Stimulated activated CD4-positive, alpha-beta T cell treated with anti-CD3 and anti-CD28 coated beads, Interleukin-15, amount 100 ng/mL, for 24 hours (primary cell): ENCODE results near the gene ABLIM2.

Experiments used
- DNase-seq: peaks from one replicate; pipeline ENCODE4 v3.0.0-alpha.2; 2020

The ABLIM2 gene

DNA sequence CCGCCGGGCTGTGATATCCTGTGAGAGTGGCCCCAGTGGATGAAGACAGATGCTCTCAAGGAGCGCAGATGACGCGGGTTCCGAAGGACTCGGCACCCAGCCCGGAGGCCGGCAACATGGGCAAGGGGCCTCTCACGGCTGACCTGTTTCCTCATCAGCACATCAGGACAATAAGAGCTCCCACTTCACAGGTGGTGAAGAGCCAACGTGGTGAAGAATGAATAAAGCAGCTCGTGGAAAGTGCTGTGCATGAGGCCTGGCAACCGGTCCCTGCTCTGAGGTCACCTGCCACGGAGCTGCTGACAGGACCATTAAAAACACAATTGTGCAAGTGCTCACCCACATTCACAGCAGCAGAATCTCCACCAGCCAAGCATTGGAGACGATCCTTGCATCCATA lies 22.9 kb downstream of the ABLIM2 start:
- no peak for DNase-seq

DNA sequence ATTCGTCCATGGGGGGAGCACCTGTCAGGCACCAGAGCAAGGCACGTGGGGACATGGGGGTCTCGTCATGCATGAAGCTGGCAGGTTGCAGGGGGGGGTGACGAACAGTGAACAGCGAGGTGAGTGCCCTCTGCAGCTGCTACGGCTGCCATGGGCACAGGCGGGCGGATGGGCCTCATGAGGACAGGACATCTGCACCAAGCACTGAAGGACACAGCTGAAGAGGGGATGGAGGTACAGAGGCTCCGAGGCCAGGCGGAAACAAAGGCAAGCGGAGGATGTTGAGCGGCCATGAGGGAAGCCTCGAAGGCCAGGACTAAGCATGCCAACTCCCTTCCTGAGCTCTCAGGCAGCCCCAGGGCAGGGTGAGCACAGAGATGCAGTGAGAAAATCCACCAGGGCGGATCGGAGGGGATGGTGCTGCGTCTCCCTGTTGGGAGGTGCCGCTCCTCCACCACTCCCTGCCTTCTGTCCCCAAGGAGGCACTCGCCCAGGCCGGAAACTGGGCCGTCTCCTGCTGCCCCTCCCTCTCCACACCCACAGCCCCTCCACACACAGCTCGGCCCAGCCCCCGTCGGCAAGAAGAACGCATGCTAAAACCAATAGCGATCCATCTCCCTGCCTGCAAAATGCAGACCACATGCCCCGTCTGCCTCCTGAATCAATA lies 24.6 kb downstream of the ABLIM2 start:
- no peak for DNase-seq

DNA sequence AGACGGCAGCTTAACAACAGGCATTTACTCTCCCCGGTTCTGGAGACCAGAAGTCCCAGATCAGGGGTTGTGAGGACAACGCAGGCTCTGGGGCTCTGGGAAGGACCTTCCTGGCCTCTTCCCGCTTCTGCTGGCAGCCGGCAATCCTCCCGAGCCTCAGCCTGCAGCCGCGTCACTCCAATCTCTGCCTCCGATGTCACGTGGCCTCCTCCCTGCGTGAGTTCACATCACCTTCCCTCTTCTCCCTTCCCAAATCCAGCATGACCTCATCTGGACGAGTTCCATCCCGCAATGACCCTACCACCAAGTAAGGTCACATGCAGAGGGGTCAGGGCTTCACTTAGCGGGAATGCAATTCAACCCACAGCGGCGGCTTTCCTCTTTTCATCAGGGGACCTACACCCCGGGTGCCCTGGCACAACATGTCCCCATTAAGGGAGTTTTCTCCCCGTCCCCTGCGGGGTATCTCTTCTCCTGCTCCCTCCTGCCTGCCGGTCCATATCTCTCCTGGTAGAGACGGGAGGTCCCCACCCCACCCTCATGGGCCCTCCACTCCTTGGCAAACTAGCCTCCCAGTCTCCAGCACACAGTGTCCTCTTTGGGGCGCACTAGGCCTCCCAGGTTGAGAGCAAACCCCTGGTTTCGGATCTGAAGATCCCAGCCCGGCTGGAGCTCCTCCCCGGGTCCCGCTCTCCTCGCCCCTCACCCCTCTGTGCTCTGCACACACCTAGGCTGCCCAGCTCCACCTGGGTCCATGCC lies 25.5 kb downstream of the ABLIM2 start:
- DNase-seq, result no peak

DNA sequence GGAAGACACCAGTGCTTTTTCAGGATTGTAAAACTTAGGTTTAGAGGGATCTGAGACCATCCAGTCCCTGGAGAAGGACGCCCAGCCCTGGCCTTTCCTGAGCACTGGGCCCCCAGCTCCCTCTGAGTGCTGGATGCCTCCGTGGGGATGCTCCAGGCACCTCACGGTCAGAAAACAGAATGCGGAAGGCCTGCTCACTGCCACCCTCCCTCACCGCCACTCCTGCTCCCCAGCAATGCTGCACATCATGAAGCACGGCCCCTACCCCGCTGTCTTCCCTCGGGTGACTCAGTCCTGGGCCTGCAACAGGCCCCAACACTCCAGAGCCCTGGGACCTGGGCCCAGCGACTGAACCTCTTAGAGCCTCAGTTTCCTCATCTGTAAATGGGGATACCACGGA lies 26.2 kb downstream of the ABLIM2 start:
- no peak for DNase-seq

DNA sequence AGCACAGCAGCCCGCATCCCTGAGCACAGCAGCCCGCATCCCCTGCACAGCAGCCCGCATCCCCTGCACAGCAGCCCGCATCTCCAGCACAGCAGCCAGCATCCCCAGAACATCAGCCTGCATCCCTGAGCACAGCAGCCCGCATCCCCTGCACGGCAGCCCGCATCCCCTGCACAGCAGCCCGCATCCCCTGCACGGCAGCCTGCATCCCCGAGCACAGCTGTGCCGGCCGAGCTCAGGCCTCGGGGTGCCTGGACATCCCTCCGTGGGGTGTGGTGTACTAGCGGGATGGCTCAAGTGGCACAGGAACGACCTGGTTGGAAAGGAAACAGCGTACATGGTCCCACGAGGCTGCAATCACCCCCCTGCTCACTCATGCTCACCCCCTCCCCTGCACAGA lies 26.8 kb downstream of the ABLIM2 start:
- DNase-seq, result no peak

DNA sequence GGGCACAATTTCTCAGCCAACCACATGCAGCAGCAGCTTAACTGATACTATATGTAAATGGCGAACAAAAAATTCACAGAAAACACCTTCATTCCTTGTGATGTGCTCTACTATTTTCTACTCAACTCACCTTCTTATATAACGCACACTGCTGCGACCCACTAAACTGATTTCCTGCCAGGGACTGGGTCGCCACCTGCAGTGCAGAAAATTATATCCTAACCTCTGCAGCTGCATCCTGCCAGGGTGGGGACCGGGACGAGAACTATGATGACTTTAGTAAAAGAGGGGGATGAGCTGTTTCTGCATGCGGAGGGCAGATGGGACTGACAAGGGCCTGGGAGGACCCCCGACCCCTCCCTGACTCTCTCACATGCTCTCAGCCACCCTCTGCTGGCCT lies 27.4 kb downstream of the ABLIM2 start:
- no peak for DNase-seq

DNA sequence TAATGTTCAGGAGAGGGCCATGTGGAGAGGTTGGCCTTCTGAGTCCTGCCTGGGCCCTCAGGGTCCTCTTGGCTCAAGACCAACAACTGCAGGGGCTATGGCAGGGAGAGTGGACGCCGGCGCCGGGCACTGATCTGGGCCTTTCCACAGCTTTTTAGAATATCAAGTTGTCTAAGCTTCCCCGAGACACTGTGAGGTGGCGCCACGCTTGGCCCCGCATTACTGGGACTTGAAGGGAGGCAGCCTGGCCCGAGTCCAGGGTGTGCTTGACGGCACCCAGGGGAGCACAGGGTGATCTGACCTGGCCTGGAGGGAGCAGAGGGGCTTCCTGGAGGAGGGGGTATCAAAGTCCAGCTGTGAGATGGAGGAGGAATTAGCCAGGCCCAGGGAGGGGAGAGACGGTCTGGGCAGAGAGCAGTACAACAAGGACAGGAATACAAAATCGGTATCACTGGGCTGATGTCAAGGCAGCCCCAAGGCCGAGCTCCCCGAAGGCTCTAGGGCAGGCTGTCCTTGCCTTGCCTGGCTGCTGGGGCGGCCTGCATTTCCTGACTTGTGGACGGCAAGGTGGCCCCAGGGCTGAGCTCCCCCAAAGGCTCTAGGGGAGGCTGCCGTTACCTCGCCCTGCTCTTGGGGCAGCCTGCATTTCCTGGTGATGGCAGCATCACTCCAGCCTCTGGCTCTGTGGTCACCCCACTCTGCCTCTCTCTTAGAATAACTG lies 28.1 kb downstream of the ABLIM2 start:
- no peak for DNase-seq

DNA sequence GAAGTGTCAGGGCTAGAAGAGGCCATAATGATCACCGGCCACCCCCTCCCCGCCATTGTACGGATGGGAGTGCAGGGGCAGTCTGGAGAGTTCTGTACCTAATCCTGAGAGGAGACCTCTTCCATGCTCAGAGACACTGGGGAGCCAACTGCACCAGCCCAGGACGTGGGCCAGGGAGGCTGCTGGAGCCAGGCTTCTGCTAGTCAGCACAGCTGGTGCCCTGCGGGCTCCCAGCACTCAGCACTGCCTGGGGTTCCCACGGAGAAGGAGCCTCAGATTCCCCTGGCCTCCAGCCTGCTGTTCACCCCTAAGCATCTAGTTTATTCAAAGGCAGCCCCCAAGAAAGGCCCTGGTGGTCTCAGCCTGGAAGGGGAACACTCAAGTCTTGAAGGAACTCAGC lies 28.8 kb downstream of the ABLIM2 start:
- DNase-seq, result no peak

DNA sequence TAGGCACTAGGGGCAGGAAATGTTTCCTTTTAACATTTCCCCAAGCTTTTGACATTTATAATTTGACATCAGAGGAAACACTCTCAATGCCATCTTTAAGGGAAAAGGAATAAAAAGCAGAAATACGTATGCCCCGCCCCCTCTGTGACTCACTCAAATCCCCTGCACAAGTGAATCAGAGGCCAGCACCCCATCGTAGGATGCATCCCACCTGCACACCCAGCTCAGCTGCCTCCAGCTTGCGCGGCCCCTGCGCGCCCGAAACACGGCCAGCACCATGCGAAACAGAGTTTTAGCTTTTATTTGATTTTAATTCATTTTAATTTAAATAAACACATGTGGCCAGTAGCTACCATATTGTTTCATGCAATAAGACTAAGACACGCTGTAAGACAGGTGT lies 29.5 kb downstream of the ABLIM2 start:
- DNase-seq, result no peak

DNA sequence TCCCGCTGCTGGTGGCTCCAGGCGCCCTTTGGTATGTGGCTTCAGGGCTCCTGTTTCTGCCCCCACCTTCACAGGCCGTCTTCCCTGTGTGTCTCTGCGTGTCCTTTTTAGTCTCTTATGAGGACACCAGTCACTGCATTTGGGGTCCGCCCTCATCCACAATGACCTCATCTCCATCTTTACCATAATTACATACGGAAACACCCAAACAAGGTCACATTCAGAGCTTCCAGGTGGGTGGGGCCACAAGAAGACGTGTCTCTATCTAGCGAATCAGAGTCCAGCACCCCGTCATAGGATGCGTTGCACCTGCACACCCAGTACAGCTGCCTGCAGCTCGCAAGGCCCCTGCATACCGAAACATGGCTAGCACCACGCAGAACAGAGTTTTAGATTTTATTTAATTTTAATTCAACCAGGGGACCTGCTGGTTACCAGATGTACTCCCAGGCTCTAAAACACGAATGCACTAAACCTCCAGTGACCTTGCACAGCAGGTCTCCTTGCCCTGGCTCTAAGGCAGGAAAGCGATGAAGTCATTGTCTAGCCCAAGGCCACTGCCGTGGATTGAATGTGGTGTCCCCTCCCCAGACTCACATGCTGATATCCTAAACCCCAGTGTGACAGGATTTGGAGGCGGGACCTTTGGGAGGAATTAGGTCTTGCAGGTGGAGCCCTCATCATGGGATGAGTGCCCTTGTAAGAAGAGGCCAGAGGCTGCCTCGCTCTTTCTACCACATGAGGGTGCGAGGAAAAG lies 30.3 kb downstream of the ABLIM2 start:
- no peak for DNase-seq

DNA sequence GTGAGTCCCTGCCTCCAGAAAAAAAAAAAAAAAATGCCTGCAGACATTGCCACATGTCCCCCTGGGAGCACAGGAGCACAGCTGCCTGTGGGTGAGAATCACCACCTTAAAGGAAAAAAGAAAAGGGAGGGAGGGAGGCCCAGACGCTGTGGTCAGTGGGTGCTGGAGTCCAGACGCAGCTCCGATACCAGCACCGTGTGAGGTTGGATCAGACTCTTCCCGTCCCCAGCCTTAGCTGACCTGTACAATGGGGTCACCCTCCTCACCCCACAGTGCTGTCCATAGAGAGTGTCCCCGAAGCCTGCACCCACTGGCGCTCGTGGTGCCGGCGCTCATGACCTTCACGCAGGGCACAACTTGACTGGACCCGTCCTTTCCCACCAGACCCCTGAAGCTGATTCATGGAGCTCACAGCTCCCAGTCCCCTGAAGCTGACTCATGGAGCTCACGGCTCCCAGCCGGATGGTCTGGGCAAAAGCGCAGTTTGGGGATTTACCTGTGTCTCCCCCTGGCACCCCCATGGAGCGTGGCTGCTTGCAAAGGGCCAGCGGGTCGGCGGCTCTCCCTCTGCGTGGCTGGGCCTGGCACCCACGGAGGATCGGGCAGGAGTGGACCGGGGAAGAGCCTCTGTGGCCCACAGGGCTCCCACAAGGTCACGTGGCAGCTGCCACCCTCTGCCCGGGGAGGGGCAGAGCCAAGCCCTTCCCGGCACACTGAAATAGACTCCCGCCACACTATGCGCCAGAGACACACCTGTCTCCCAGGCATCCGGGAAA lies 31.4 kb downstream of the ABLIM2 start:
- DNase-seq, result no peak

DNA sequence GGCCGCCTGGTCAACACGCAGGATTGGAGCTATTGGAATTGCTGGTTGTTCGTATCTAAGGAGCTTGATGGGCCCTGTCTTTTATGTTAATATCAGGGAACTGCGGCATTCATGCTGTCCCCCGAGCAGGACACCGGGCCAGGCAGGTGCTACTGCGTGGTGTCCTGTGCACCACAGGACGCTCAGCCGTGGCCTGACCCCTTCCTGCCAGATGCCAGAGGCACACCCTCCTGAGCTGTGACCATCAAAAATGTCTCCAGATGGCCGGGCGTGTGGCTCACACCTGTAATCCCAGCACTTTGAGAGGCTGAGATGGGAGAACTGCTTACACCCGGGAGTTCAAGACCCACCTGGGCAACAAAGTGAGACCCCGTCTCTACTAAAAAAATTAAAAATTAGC lies 32.1 kb downstream of the ABLIM2 start:
- no peak for DNase-seq

DNA sequence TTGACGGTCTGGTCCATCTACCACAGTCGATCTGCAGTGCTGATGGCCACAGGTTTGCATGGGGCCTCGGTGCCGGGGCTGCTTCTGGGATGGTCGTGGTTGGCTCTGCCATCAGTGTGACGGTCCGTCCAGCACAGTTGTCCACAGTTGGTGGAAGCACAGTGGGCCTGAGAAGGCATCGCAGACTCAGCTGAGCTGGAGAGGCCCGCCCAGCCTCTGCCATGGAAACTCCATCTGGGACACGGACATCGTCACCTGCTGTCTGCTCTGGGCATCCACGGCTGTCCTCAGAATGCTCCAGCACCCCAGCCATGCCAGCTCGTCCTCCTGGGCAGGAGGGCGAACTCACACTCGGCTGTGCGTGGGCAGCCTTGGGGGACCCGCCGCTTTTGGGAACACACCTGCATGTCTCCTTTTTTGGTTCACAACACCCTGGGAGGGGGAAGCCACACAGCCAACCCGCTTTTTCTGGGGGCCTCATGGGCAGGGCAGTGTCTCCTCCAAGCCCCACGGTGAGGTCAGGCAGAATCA lies 33.0 kb downstream of the ABLIM2 start:
- DNase-seq, result no peak

DNA sequence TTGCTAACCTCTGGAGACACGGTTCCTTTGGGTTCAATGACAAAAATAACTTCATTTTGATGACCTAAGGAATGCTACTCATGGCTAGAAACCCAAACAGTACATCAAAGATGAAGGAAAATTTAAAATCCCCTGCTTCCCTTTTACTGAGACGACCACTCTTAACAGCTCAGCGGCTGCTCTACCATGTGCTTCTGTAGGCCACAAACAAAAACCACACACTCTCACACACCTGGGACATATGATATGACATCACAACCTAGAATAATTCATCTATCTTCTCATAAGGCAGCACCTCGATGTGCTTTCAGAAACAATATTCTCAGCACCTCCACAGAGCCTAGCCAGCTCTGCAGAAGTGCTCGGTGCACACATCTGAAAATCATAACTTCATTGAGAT lies 34.7 kb downstream of the ABLIM2 start:
- no peak for DNase-seq

DNA sequence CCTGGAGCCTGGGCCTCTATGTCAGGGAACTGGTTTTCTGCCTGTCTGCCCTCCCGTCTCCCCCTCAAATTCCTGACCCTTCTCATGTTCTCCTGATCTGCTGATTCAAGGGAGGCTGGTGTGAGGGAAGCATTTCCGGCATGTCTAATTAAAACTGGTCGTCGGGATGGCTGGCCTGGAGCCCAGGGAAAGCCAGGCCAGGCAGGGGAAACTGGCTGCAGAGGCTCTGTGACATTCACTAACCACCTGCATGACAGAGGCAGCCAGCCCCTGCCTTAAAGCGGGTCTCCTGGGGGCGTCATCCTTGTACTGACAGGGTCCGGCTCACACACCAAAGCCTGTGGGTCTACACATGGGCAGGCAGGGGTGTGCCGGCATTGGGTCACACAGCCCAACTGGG lies 35.2 kb downstream of the ABLIM2 start:
- DNase-seq, result no peak

DNA sequence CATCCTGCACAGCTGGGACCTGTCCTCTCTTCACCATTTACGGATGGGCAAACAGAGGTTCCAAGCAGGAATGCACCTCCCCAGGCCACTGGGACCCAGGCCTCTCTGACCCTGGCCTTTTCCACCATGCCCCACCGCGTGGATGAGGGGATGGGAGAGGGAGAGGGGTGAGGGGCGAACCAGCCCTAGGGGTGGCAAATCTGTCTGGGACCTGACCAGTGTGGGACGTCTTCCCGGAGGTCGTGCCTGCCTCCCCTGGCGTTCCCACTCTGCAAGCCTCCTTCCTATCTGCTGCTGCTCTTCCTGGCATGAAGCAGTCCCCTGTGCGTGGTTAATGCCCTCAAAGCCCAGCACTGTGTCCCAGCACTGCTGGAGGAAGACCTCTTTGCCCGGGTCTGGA lies 35.9 kb downstream of the ABLIM2 start:
- no peak for DNase-seq

DNA sequence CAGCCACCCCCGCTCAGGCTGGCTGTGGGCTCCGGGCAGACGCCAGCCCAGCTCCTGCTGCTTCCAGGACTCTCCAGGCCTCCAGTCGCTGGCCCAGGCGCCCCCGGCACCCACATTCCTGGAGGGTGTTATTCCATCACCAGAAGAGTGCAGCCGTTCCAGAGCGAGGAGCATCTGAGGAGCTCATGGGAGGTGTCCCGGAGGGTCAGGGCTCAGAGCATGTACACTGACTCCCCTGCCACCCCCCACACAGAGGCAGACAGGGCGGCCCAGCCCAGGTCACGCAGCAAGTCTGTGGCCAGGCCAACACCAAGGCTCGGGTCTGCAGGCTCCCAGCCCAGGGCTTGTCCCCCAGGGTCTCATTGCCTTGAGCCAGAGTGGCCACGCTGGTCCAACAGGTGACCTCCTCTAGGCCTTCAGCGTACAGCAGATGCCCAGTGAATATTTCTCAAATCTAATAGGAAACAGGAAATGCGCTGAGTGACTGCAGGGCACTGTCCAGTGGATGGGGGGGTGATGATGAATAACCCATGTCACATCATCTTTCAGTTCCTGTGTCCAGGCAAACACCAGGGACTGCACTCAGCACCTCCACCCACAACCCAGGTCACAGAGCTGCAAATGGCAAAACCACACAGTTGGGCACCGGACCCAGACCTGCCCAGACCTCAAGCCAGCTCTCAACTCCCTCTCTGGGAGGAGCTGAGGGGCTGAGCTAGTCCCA lies 37.2 kb downstream of the ABLIM2 start:
- DNase-seq, result no peak

DNA sequence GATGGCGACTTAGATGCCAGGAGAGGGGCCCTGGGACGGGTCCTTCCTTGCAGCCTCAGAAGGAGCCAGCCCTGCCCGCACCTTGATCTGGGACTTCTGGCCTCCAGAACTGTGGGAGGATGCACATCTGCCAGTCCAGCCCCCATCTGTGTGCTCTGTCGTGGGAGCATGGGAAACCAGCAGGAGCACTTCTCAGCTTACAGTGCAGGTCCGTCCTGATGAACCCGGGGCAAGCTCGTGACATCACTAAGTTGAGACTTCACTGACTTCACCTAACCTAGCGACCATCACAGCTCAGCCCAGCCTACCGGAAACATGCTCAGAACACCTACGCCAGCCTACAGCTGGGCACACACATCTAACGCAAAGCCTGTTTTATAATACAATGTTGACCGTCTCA lies 38.1 kb downstream of the ABLIM2 start:
- no peak for DNase-seq

DNA sequence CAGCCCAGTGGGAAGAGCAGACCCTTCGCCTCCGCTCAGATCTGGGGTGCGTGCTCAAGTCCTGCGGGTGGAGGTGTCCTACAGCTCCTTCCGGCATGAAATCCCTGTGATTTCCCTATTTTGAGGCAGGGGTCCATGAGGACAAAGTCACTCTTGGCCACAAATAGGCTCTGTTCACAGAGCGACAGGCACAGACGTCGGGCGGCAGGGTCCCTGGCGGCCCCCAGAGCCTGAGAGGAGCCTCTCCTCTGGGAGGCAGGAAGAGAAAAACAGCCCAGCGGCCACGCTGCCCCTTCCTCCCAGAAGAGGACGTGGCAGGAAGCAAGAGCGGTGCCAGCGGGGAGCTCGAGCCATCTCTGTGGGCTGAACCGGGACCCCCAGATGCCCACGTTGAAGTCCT lies 38.7 kb downstream of the ABLIM2 start:
- no peak for DNase-seq

DNA sequence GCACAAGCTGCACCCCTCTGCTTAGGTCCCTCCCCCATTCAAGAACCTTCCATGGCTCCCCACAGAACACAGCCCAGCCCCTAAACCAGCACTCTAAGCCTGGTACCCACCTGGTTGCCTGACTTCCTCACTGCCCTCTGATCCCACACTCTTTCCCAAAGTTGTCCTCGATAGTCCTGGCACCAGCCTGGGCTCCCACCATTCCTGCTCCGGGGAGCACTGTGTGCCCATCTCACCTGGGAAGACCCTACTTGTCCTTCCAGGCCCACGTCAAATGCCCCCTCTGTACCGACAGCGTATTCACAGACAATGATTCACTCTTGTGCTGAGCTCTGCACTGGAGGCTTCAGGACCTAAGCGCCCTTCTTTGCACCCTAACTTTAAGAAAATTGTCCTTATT lies 40.1 kb downstream of the ABLIM2 start:
- DNase-seq, result no peak

DNA sequence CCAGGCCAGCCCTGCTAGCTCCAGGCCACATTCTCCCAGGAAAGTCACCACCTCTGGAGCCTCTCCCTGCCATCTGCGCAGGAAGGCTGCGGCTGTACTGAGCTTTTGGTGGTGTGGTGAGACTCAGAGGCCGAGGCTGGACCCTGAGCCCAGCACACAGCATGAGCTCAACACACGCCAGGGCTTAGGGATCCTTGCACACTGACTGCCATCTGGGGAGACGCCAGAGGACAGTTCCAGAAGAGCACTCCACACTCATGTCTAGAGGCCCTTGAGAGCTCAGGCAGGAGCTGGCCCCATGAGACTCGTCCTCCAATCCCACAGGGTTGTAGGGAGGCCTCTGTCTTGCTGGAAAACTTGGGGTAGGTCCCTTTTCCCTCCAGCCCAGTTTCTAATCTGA lies 40.6 kb downstream of the ABLIM2 start:
- DNase-seq, result no peak

DNA sequence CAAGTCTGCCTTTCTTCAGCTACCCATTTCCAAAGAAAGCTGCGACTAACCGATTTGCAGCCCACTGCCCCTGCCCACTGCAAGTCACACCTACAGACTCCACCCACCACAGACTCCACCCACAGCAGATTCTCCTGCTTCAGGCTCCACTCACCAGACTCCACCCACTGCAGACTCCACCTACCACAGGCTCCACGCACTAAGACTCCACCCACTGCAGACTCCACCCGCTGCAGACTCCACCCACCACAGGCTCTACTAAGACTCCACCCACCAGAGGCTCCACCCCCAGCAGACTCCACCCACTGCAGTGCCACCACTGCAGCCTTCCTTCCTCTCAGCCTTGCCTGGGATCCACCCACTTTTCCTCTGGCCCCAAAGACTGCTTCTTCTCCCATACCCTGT lies 41.3 kb downstream of the ABLIM2 start:
- peak; percentile 63 for DNase-seq
